C4-2B (cell line): ENCODE data around the gene TNFSF9.

ENCODE experiments used
- ZFX ChIP-seq: fragments of 450-650 bp; IDR thresholded peaks from 2 replicates; pipeline ENCODE4 v1.6.1; 2017
- TF ChIP-seq, protein P1 (sequence below): fragments of 450-650 bp; conservative IDR thresholded peaks from 2 replicates; pipeline ENCODE4 v1.5.1; 2017; ENCODE audit warnings: mild to moderate bottlenecking

DNA sequence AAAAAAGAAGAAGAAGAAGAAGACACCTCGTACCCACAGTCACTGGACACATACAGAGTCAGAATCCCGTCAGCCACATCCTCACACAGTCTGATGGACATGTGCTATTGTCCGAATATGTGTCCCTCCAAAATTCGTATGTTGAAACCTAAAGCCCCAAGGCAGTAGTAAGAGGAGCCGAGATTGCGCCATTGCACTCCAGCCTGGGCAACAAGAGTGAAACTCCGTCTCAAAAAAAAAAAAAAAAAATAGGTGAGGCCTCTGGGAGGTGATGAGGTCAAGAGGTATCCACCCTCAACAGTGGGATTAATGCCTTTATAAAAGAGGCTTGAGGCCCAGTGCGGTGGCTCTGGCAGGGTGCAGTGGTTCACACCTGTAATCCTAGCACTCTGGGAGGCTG lies 46.6 kb upstream of the TNFSF9 start:
- TF ChIP-seq, protein P1, sequence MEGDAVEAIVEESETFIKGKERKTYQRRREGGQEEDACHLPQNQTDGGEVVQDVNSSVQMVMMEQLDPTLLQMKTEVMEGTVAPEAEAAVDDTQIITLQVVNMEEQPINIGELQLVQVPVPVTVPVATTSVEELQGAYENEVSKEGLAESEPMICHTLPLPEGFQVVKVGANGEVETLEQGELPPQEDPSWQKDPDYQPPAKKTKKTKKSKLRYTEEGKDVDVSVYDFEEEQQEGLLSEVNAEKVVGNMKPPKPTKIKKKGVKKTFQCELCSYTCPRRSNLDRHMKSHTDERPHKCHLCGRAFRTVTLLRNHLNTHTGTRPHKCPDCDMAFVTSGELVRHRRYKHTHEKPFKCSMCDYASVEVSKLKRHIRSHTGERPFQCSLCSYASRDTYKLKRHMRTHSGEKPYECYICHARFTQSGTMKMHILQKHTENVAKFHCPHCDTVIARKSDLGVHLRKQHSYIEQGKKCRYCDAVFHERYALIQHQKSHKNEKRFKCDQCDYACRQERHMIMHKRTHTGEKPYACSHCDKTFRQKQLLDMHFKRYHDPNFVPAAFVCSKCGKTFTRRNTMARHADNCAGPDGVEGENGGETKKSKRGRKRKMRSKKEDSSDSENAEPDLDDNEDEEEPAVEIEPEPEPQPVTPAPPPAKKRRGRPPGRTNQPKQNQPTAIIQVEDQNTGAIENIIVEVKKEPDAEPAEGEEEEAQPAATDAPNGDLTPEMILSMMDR = no peak
- no peak for TF ChIP-seq ZFX
